ENCODE results near the gene PIK3AP1.
"Not testable (repeated sequence)": the region's sequence is repeated elsewhere in the genome, so short reads cannot be mapped to it uniquely, and the experiment has no call there.

PIK3AP1 gene

GRCh38 chr10:96570983-96571964, 149.0 kb downstream of the PIK3AP1 start:
- no peak for DNase-seq

DNA sequence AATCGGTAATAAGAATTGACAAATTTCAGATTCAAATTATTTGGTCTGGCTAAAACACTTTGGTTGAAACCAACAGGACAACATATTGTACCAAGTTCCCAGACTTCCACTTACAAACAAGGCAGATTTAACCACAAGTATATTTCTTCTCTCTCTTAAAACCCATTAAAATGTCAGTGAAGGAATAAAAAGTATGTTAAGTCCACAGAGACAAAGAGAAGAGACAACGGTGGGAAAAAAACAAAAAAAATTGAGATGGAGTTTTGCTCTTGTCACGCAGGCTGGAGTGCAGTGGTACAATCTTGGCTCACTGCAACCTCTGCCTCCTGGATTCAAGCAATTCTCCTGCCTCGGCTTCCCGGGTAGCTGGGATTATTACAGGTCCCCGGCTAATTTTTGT, 149.8 kb downstream of the PIK3AP1 start:
- DNase-seq = no peak

DNA sequence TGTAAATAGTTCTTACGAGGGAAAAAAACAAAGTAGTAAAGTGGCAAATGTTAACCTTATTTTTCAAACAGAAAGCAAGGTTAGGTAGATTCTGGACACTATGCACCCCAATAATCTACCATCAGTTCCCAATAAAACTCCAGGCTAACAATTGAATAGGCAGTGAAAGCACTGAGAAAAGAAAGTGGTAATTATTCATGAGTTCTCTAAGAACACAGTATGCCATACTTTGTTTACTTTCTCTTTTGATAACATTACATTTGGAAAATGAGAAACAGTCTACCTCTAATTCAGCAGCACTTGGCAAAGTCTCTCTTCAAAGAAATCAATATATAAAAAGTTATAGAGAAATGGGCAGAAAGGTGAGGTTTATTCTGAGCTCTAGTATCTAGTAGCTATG, 151.9 kb downstream of the PIK3AP1 start:
- DNase-seq = no peak

DNA sequence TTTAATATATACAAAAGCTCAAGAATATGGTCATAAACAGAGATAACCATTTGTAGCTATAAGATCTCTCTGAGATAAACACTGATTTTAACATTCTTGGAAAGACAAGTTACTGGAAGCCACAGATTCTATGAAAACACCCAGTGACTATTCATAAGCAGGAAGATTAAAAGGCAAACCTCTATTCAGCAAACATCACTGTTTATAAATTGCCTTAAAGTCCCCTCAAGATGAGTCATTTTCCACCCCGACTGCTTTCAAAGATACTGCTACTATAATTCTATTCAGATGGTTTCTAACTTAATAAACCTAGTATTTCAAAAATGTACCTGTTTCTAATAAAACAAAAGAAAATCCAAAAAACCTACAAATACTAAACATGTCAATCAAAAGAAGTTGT, 154.5 kb downstream of the PIK3AP1 start:
- no peak for DNase-seq

GRCh38 chr10:96560966-96561887, 159.1 kb downstream of the PIK3AP1 start:
- no peak for DNase-seq

DNA sequence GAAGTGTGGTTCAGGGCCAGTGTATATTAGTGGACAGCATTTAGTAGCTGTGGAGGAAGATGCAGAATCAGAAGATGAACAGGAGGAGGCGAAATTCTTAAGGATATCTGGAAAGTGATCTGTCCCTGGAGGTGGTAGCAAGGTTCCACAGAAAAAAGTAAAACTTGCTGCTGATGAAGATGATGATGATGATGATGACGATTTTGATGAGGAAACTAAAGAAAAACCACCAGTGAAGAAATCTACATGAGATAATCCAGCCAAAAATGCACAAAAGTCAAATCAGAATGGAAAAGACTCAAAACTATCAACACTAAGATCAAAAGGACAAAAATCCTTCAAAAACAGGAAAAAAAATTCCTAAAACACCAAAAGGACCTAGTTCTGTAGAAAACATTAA, 159.8 kb downstream of the PIK3AP1 start:
- no peak for DNase-seq

DNA sequence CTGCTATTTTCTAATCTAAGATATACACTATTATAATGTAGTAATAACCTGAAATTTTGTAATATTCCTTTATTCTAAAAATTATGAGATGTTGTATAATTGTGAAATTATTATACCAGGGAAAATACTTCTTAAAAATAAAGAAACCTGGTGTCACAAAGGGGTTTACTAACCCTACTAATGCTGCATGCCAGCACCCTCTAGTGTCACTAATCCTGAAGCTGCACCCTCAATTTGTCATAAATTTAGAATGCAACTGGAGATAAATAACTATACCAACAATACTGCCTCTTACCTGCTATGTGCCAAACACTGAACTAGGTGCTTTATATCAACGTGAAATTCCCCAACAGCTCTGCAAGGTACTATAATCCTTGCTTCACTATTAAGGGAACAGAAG, 164.3 kb downstream of the PIK3AP1 start:
- no peak for DNase-seq

GRCh38 chr10:96555330-96555729, 165.0 kb downstream of the PIK3AP1 start:
- no peak for DNase-seq

DNA sequence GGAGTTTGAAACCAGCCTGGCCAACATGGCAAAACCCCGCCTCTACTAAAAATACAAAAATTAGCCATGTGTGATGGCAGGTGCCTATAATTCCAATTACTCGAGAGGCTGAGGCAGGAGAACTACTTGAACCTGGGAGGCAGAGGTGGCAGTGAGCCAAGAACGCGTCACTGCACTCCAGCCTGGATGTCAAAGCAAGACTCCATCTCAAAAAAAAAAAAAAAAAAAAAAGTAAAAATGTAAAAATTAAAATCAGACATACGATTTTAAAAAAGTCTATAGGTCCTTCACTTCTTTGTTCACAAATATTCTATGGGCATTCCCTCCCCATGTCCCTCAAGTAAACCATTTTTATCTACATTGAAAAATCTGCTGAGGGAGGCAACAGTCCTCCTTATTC, 171.7 kb downstream of the PIK3AP1 start:
- no peak for DNase-seq

DNA sequence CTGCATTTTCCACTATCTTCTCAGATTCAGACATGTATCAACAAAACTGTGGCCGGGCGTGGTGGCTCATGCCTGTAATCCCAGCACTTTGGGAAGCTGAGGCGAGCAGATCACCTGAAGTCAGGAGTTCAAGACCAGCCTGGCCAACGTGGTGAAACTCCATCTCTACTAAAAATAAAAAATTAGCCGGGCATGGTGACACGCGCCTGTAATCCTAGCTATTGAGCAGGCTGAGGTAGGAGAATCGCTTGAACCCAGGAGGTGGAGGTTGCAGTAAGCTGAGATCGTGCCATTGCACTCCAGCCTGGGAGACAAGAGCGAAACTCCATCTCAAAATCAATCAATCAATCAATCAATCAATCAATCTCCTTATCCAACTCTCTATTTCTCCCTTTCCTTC, 174.8 kb downstream of the PIK3AP1 start:
- not testable (repeated sequence) for DNase-seq
